ENCODE data around the gene IMMT. TPM values are rescaled to one million over a fixed set of nuclear protein-coding genes. Genes with fewer than 3 reads are reported as not detected.

IMMT gene
- total and polyA plus RNA-seq, 11 donors: 62.0 to 315 (median 219) TPM

GRCh38 chr2:86211796-86212188 lies 16.5 kb upstream of the IMMT start:
- intact Hi-C loops (cut with DNase I): no loop called here
- Histone ChIP-seq H3K9me3 (no peaks in the 10 kb centered on the region), H3K36me3 (peaks cover 0 to 94% (median 79%) of the 10 kb centered on the region in 9 donors), H3K4me1 (peaks cover 0 to 16% (median 5%) of the 10 kb centered on the region in 12 donors), H3K27me3 (no peaks in the 10 kb centered on the region), H3K4me3 (no peak overlapping the region), H3K27ac (no peak overlapping the region)
- TF ChIP-seq CTCF (IDR thresholded peaks at IDR 0.05) (no peak), POLR2A (IDR thresholded peaks at IDR 0.05) (no peak)
- 85 to 94% (median 92%) methylated on average over 2 of the region's 2 CpGs for WGBS, 4 donors
- DNase-seq: no peak
- no peak for ATAC-seq

- WGBS, 4 donors: 90 to 98% (median 98%) methylated on average over 2 of the region's 2 CpGs
- Histone ChIP-seq H3K4me1 (peaks cover 0 to 15% (median 5%) of the 10 kb centered on the region in 12 donors), H3K36me3 (peaks cover 0 to 94% (median 83%) of the 10 kb centered on the region in 9 donors), H3K27me3 (no peaks in the 10 kb centered on the region), H3K9me3 (no peaks in the 10 kb centered on the region), H3K27ac (no peak overlapping the region), H3K4me3 (no peak overlapping the region)
- no peak for TF ChIP-seq CTCF (IDR thresholded peaks at IDR 0.05)
- no peak for TF ChIP-seq POLR2A (IDR thresholded peaks at IDR 0.05)
- intact Hi-C loops (cut with DNase I): no loop called here
- DNase-seq (no peak), ATAC-seq (no peak)
Observed at GRCh38 chr2:86211033-86211795, 16.0 kb upstream of the IMMT start.

DNA sequence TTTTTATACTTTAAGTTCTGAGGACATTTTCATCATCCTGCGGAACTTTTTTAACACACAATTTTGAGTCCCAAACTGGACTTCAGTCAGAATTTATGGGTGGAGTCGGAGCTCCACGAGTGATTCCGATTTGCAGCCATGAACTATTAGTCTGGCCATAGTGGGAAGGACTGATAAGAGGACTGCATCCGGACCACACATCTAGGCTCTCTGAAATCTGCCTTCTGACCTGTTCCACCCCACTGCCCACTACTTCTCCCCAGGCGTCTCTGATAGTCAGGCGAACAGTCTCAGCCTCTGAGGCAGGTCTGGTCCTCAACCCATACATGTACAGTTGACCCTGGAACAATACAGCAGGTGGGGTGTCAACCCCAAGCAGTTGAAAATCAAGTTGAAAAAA lies 9.2 kb upstream of the IMMT start:
- H3K27ac ChIP-seq: no peak overlapping the region
- WGBS, 4 donors: 67 to 83% (median 74%) methylated on average over 7 of the region's 7 CpGs
- DNase-seq (no peak), ATAC-seq (peak in 1 of 4 donors; percentile 20)
- H3K36me3 ChIP-seq: peaks cover 0 to 50% (median 39%) of the 10 kb centered on the region in 9 donors
- no peaks in the 10 kb centered on the region for H3K9me3 ChIP-seq
- H3K4me1 ChIP-seq: peaks cover 0 to 56% (median 30%) of the 10 kb centered on the region in 12 donors
- intact Hi-C loops (cut with DNase I): no loop called here
- no peak overlapping the region for H3K4me3 ChIP-seq
- no peak for TF ChIP-seq POLR2A (IDR thresholded peaks at IDR 0.05)
- TF ChIP-seq CTCF (IDR thresholded peaks at IDR 0.05): no peak
- no peaks in the 10 kb centered on the region for H3K27me3 ChIP-seq

GRCh38 chr2:86203614-86204013 lies 8.4 kb upstream of the IMMT start:
- intact Hi-C loops (cut with DNase I): no loop called here
- H3K27me3 ChIP-seq: no peaks in the 10 kb centered on the region
- no peak overlapping the region for H3K4me3 ChIP-seq
- peaks cover 0 to 41% (median 30%) of the 10 kb centered on the region in 9 donors for H3K36me3 ChIP-seq
- WGBS, 4 donors: 89 to 98% (median 96%) methylated on average over 1 of the region's 1 CpG
- ATAC-seq: no peak
- H3K4me1 ChIP-seq: peaks cover 0 to 60% (median 31%) of the 10 kb centered on the region in 12 donors
- DNase-seq: no peak
- TF ChIP-seq POLR2A (IDR thresholded peaks at IDR 0.05) (no peak), CTCF (IDR thresholded peaks at IDR 0.05) (no peak)
- H3K9me3 ChIP-seq: no peaks in the 10 kb centered on the region
- no peak overlapping the region for H3K27ac ChIP-seq
